Transverse colon (tissue), 4 donors: ENCODE results near the gene SEMA6C.

ENCODE experiments used
- CTCF ChIP-seq, 5 experiments: fragments of 200-600 bp in 3 of 5; fragments of 450-650 bp in 2 of 5; sonication (generic) in 3 of 5; IDR thresholded peaks; 1 replicate in 2 of 5; 2 replicates in 3 of 5; pipeline ENCODE4 v1.5.1; 2016 to 2017; ENCODE audit warnings: antibody characterized with exemption in 5 of 5, inconsistent platforms in 3 of 5, mild to moderate bottlenecking in 2 of 5, moderate library complexity in 1 of 5
- EP300 ChIP-seq: sonication (generic); formaldehyde crosslinking; IDR thresholded peaks from one replicate; pipeline ENCODE4 v1.6.1; 2017; ENCODE audit warnings: antibody characterized with exemption, low read depth
- POLR2A ChIP-seq: fragments of 450-650 bp; IDR thresholded peaks from one replicate; pipeline ENCODE4 v1.6.1; 2016; ENCODE audit warnings: antibody characterized with exemption, mild to moderate bottlenecking, moderate library complexity
- POLR2AphosphoS5 ChIP-seq, 3 donors: sonication (generic); formaldehyde crosslinking; IDR thresholded peaks; one replicate each; pipeline ENCODE4 v1.6.1; 2016; ENCODE audit warnings: antibody characterized with exemption in 3 of 3

- TF ChIP-seq CTCF (IDR thresholded peaks at IDR 0.05) (no peak), POLR2A (no peak), EP300 (no peak), POLR2AphosphoS5 (IDR thresholded peaks at IDR 0.05) (no peak)
These were observed 943 bp downstream of the SEMA6C start for GRCh38 chr1:151145304-151146071.
